Effector memory CD4-positive, alpha-beta T cell (primary cell): Measurements from ENCODE around the gene FDX1.

ENCODE experiments used
- DNase-seq, 3 donors: peaks; one replicate each; pipeline ENCODE4 v3.0.0-alpha.2; 2020
- H3K27ac ChIP-seq: 2 replicates; pipeline ENCODE4 v1.7.0; 2013; ENCODE audit warnings: mild to moderate bottlenecking, low read length, moderate library complexity; ENCODE audit not compliant: insufficient read depth, poor library complexity, severe bottlenecking
- H3K27me3 ChIP-seq: replicated peaks from 2 replicates; pipeline ENCODE4 v1.7.0; 2013; ENCODE audit warnings: mild to moderate bottlenecking, low read length; ENCODE audit not compliant: insufficient read depth, control insufficient read depth, poor library complexity, severe bottlenecking
- H3K36me3 ChIP-seq: 2 replicates; pipeline ENCODE4 v1.7.0; 2013; ENCODE audit warnings: mild to moderate bottlenecking, low read length, moderate library complexity; ENCODE audit not compliant: control insufficient read depth, insufficient read depth
- H3K4me1 ChIP-seq: 2 replicates; pipeline ENCODE4 v1.7.0; 2013; ENCODE audit warnings: low read length, mild to moderate bottlenecking; ENCODE audit not compliant: control insufficient read depth, insufficient read depth, poor library complexity, severe bottlenecking
- H3K4me3 ChIP-seq: 2 replicates; pipeline ENCODE4 v1.7.0; 2013; ENCODE audit warnings: low read length, low read depth, mild to moderate bottlenecking; ENCODE audit not compliant: insufficient read depth, poor library complexity, severe bottlenecking
- H3K9me3 ChIP-seq: 2 replicates; pipeline ENCODE4 v1.7.0; 2013; ENCODE audit warnings: mild to moderate bottlenecking, low read length, moderate library complexity; ENCODE audit not compliant: control insufficient read depth

The FDX1 gene

DNA sequence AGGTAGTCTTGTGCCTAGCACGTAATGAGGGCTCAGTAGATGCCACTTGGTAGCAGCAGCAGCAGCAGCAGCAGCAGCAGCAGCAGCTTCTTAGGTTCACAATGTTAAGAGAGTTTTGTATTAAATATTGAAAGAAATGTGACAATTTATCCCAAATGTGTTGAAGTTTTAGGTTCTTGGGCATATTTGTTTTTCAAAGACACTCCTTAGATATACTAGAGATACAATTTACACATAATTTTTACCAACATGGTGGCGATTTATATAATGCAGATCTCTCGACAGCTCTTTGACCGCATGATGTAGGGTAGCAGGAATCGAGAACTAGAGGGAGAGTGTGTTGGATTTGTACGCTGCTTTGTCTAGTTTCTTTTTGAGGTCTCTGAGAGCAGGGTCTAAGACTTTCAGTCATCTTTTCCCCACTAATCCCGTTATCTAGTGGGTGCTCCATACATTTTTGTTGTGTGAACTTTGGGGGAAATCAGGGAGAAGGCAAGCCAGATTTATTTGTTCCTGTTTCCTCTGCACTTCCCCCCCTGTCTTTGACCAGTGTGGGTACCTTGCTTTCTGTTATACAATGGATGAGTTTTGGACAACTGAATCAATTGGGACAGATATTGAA lies 1.4 kb downstream of the FDX1 start:
- Histone ChIP-seq H3K36me3 (no peaks in the 10 kb centered on the region), H3K4me1 (peaks cover 13% of the 10 kb centered on the region)
- DNase-seq, result no peak

GRCh38 chr11:110431674-110432073 lies 1.9 kb downstream of the FDX1 start:
- peaks cover 13% of the 10 kb centered on the region for H3K4me1 ChIP-seq
- peaks cover 2% of the 10 kb centered on the region for H3K36me3 ChIP-seq
- H3K4me3 ChIP-seq, result peak overlapping the region; percentile 97
- DNase-seq, result no peak
- H3K27me3 ChIP-seq, result no peaks in the 10 kb centered on the region
- no peak overlapping the region for H3K27ac ChIP-seq
- no peaks in the 10 kb centered on the region for H3K9me3 ChIP-seq

More for the DNA sequence above, 1.4 kb downstream of the FDX1 start:
- no peaks in the 10 kb centered on the region for H3K9me3 ChIP-seq
- peak overlapping the region; percentile 97 for H3K4me3 ChIP-seq
- peak overlapping the region; percentile 82 for H3K27ac ChIP-seq
- no peaks in the 10 kb centered on the region for H3K27me3 ChIP-seq

DNA sequence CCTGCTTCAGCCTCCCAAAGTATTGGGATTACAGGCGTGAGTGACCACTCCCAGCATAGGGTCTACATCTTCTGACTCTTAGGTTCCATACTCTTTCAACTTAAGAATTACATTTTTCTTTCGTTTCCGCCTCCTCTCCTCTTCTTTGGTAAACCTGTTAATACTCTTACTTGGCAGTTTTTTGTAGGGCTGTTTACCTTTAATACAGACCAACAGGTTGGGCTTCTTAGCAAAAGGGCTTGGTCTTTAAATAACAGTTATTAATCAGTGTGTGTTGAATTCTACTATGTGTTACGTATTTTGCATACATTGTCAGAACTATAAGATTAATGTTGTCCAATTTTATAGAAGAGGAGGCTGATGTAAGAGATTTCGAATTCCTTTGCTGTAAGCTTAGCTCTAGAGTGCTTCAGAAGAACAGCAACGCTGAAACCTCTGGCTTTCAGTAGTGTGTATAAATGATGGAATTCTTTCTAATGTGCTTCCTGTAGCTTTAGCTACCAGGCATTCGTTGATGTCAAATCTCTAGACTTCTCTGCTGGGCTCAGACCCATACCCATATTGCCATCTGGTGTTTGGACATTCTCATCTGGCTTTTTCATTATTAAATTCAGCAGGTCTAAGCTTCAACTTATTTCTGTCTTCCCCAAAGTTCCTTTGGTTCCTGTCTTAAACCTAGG lies 3.1 kb downstream of the FDX1 start:
- H3K36me3 ChIP-seq, result peaks cover 12% of the 10 kb centered on the region
- no peak for DNase-seq
- H3K27me3 ChIP-seq, result no peaks in the 10 kb centered on the region
- H3K4me3 ChIP-seq, result no peak overlapping the region
- H3K9me3 ChIP-seq, result no peaks in the 10 kb centered on the region
- no peak overlapping the region for H3K27ac ChIP-seq
- peaks cover 13% of the 10 kb centered on the region for H3K4me1 ChIP-seq

DNA sequence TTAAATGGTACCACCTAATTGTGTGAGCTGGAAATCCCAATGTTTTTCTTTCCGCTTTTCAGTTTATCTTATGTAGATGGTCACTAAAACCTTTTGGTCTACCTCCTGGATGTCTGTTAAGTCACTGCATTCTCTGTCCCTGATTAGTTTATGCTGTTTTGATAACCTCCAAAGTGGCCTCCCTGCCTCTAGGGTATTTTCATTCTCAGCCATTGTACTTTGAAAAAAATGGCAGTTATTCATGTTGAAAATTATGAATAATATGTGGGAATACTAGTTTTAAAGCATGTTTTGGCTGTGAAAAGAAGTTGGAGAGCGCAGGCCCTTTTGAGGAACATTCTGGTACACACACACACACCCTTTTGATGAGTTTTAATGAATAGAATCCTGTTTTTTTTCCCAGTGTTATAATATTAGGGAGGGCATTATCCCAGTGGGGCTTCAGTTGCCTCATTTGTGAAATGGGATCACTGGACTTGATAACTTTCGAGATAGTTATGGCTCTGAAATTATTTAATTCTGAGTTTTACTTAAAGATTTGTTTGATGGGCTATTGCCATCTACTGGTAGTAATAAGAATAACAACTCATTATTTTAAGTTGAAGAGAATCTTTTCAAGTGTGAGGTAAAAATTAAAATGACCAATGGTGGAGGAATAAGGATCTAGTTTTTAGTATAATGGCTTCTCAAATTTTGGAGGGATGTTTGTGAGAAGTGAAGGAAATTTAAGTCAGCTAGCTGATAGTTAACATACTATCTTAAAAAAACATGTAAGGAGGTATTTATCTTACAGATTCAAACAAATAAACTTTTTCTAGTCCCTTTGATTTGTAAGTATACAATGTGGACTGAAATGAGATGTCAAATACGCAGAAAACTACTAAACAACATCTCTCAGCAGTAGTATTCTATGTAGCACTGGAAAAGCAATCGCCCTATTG lies 3.9 kb downstream of the FDX1 start:
- H3K9me3 ChIP-seq, result no peaks in the 10 kb centered on the region
- no peak for DNase-seq
- H3K27me3 ChIP-seq, result no peaks in the 10 kb centered on the region
- H3K36me3 ChIP-seq, result peaks cover 16% of the 10 kb centered on the region
- peaks cover 12% of the 10 kb centered on the region for H3K4me1 ChIP-seq
- H3K4me3 ChIP-seq, result no peak overlapping the region
- no peak overlapping the region for H3K27ac ChIP-seq

GRCh38 chr11:110434952-110435779 lies 5.4 kb downstream of the FDX1 start:
- no peak overlapping the region for H3K4me3 ChIP-seq
- no peaks in the 10 kb centered on the region for H3K27me3 ChIP-seq
- H3K4me1 ChIP-seq, result peaks cover 5% of the 10 kb centered on the region
- peaks cover 20% of the 10 kb centered on the region for H3K36me3 ChIP-seq
- H3K27ac ChIP-seq, result no peak overlapping the region
- H3K9me3 ChIP-seq, result no peaks in the 10 kb centered on the region
- peak in 1 of 3 donors; percentile 12 for DNase-seq

- peaks cover 5% of the 10 kb centered on the region for H3K4me1 ChIP-seq
- DNase-seq, result no peak
- no peaks in the 10 kb centered on the region for H3K9me3 ChIP-seq
- H3K27ac ChIP-seq, result no peak overlapping the region
- H3K27me3 ChIP-seq, result no peaks in the 10 kb centered on the region
- H3K4me3 ChIP-seq, result no peak overlapping the region
- H3K36me3 ChIP-seq, result peaks cover 27% of the 10 kb centered on the region
Measured at GRCh38 chr11:110435780-110436717, 6.3 kb downstream of the FDX1 start.

DNA sequence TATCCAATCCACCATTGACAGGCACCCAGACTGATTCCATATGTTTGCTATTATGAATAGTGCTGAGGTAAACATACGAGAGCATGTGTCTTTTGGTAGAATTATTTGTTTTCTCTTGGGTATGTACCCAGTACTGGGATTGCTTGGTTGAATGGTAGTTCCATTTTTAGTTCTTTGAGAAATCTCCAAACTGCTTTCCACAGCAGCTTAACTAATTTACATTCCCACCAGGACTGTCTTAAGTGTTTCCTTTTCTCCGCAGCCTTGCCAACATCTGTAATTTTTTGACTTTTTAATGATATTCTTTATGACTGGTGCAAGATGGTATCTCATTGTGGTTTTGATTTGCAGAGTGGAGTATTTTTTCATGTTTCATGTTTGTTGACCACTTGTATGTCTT lies 8.3 kb downstream of the FDX1 start:
- no peak for DNase-seq
- Histone ChIP-seq H3K27ac (no peak overlapping the region), H3K4me1 (no peaks in the 10 kb centered on the region), H3K27me3 (no peaks in the 10 kb centered on the region), H3K9me3 (no peaks in the 10 kb centered on the region), H3K36me3 (peaks cover 30% of the 10 kb centered on the region), H3K4me3 (no peak overlapping the region)

GRCh38 chr11:110445437-110445836 lies 15.7 kb downstream of the FDX1 start:
- peaks cover 17% of the 10 kb centered on the region for H3K36me3 ChIP-seq
- no peak for DNase-seq
- H3K27me3 ChIP-seq, result no peaks in the 10 kb centered on the region
- no peaks in the 10 kb centered on the region for H3K4me1 ChIP-seq
- H3K27ac ChIP-seq, result no peak overlapping the region
- H3K4me3 ChIP-seq, result no peak overlapping the region
- no peaks in the 10 kb centered on the region for H3K9me3 ChIP-seq

DNA sequence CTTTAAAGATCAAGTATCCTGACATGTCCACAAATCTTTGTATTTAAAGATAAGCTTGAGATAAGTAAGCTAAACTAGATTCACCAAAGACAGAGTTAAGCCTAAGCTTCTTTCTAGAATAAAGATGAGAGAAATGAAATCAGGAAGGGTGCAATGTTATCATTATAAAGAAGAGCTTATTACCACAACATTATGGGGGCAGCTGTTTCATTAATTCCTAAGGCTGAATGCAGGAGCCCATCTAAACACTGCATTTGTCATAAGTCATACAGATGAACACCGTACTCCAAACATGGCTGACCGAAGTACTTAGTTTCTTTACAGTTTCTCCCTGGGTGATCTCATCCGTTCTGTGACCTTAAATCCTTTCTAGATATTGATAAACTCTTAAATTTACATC lies 16.3 kb downstream of the FDX1 start:
- H3K27ac ChIP-seq, result no peak overlapping the region
- no peaks in the 10 kb centered on the region for H3K9me3 ChIP-seq
- H3K4me1 ChIP-seq, result no peaks in the 10 kb centered on the region
- no peak for DNase-seq
- peaks cover 11% of the 10 kb centered on the region for H3K36me3 ChIP-seq
- H3K4me3 ChIP-seq, result no peak overlapping the region
- H3K27me3 ChIP-seq, result no peaks in the 10 kb centered on the region
